HFF-Myc (cell line): Measurements from ENCODE around the gene ISLR2.

ENCODE experiments used
- DNase-seq: peaks from one replicate; pipeline ENCODE4 v3.0.0-alpha.2; 2011; ENCODE audit warnings: low read depth; ENCODE audit errors: extremely low read depth
- H3K4me3 ChIP-seq: replicated peaks from 2 replicates; pipeline ENCODE4 v1.5.1; 2011; ENCODE audit warnings: low read depth, mild to moderate bottlenecking, control low read depth, low read length
- CTCF ChIP-seq: IDR thresholded peaks from 2 replicates; pipeline ENCODE4 v1.5.1; 2012; ENCODE audit warnings: mild to moderate bottlenecking, low read depth, low read length, control low read depth; ENCODE audit errors: missing control alignments

ISLR2 gene

GRCh38 chr15:74130849-74131627 is 652 bp downstream of the ISLR2 start:
- no peak for TF ChIP-seq CTCF
- no peak overlapping the region for H3K4me3 ChIP-seq
- DNase-seq: no peak

- no peak for TF ChIP-seq CTCF
- H3K4me3 ChIP-seq: no peak overlapping the region
- DNase-seq: no peak
Observed at GRCh38 chr15:74131628-74132413, 1.4 kb downstream of the ISLR2 start.

GRCh38 chr15:74132681-74133651 is 2.6 kb downstream of the ISLR2 start:
- TF ChIP-seq CTCF: no peak
- no peak for DNase-seq
- H3K4me3 ChIP-seq: no peak overlapping the region

GRCh38 chr15:74133694-74134386 is 3.5 kb downstream of the ISLR2 start:
- no peak overlapping the region for H3K4me3 ChIP-seq
- TF ChIP-seq CTCF: no peak
- DNase-seq: no peak

- no peak overlapping the region for H3K4me3 ChIP-seq
- TF ChIP-seq CTCF: peak; percentile 51
- no peak for DNase-seq
Observed at GRCh38 chr15:74134387-74135027, 4.1 kb downstream of the ISLR2 start.
